ENCODE results near the gene PUM1.

DNA sequence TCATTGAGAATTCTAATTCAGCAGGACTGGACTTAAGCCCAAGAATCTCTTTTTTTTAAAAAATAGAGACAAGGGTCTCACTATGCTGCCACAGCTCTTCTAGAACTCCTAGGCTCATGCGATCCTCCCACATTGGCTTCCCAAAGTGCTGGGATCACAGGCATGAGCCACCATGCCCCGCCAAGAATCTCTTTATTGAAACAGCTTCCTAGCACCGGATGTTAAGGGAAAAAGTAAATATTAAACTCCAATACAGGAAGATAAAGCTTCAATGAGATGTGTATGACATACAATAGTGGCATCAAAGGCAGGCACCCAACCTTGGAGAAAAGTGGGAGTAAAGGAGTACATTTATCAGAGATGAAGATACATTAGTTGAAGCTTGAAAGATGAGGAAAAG lies 25.5 kb downstream of the PUM1 start:
- TF ChIP-seq, protein P1, sequence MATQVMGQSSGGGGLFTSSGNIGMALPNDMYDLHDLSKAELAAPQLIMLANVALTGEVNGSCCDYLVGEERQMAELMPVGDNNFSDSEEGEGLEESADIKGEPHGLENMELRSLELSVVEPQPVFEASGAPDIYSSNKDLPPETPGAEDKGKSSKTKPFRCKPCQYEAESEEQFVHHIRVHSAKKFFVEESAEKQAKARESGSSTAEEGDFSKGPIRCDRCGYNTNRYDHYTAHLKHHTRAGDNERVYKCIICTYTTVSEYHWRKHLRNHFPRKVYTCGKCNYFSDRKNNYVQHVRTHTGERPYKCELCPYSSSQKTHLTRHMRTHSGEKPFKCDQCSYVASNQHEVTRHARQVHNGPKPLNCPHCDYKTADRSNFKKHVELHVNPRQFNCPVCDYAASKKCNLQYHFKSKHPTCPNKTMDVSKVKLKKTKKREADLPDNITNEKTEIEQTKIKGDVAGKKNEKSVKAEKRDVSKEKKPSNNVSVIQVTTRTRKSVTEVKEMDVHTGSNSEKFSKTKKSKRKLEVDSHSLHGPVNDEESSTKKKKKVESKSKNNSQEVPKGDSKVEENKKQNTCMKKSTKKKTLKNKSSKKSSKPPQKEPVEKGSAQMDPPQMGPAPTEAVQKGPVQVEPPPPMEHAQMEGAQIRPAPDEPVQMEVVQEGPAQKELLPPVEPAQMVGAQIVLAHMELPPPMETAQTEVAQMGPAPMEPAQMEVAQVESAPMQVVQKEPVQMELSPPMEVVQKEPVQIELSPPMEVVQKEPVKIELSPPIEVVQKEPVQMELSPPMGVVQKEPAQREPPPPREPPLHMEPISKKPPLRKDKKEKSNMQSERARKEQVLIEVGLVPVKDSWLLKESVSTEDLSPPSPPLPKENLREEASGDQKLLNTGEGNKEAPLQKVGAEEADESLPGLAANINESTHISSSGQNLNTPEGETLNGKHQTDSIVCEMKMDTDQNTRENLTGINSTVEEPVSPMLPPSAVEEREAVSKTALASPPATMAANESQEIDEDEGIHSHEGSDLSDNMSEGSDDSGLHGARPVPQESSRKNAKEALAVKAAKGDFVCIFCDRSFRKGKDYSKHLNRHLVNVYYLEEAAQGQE (IDR thresholded peaks at IDR 0.05; ENCODE audit: insufficient read depth in 1 of 2, low read depth in 2 of 2, low read length in 1 of 2), result no peak
- TF ChIP-seq, protein P2, sequence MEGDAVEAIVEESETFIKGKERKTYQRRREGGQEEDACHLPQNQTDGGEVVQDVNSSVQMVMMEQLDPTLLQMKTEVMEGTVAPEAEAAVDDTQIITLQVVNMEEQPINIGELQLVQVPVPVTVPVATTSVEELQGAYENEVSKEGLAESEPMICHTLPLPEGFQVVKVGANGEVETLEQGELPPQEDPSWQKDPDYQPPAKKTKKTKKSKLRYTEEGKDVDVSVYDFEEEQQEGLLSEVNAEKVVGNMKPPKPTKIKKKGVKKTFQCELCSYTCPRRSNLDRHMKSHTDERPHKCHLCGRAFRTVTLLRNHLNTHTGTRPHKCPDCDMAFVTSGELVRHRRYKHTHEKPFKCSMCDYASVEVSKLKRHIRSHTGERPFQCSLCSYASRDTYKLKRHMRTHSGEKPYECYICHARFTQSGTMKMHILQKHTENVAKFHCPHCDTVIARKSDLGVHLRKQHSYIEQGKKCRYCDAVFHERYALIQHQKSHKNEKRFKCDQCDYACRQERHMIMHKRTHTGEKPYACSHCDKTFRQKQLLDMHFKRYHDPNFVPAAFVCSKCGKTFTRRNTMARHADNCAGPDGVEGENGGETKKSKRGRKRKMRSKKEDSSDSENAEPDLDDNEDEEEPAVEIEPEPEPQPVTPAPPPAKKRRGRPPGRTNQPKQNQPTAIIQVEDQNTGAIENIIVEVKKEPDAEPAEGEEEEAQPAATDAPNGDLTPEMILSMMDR (IDR thresholded peaks at IDR 0.05), result no peak

Measured in Panc1 (cell line).